Hematopoietic multipotent progenitor cell treated with erythropoietin and hydrocortisone succinate and interleukin-3 and kit ligand, for 6 days (in vitro differentiated cells): ENCODE results near the gene PLCH1.
A peak's percentile ranks its signal among the peaks of the same experiment; 100 is the strongest.

ENCODE experiments used
- DNase-seq: peaks from one replicate; pipeline ENCODE4 v3.0.0-alpha.2; 2015

Gene PLCH1

GRCh38 chr3:155744626-155745324 lies at the start of gene PLCH1:
PLCH1 (minus strand) TSS chr3:155745071; CDS start chr3:155704224, 40,847 bp downstream.
- peak; percentile 73 for DNase-seq

- DNase-seq = no peak
Measured at GRCh38 chr3:155792532-155792931, 47.7 kb upstream of the PLCH1 start.

GRCh38 chr3:155791190-155791589 lies 46.3 kb upstream of the PLCH1 start:
- DNase-seq = peak; percentile 63

GRCh38 chr3:155790272-155790925 lies 45.5 kb upstream of the PLCH1 start:
- DNase-seq = peak; percentile 68

GRCh38 chr3:155785662-155786295 lies 40.9 kb upstream of the PLCH1 start:
- no peak for DNase-seq

- no peak for DNase-seq
Measured at GRCh38 chr3:155782390-155782953, 37.6 kb upstream of the PLCH1 start.

GRCh38 chr3:155780291-155780690 lies 35.4 kb upstream of the PLCH1 start:
- DNase-seq = no peak

GRCh38 chr3:155778462-155778861 lies 33.6 kb upstream of the PLCH1 start:
- no peak for DNase-seq

GRCh38 chr3:155772801-155773200 lies 27.9 kb upstream of the PLCH1 start:
- no peak for DNase-seq

- DNase-seq = no peak
Measured at GRCh38 chr3:155771126-155771525, 26.3 kb upstream of the PLCH1 start.

- no peak for DNase-seq
Measured at GRCh38 chr3:155766206-155766605, 21.3 kb upstream of the PLCH1 start.

GRCh38 chr3:155763870-155764463 lies 19.1 kb upstream of the PLCH1 start:
- DNase-seq = no peak

GRCh38 chr3:155760653-155761052 lies 15.8 kb upstream of the PLCH1 start:
- no peak for DNase-seq

- no peak for DNase-seq
Measured at GRCh38 chr3:155757577-155757976, 12.7 kb upstream of the PLCH1 start.

- peak; percentile 88 for DNase-seq
Measured at GRCh38 chr3:155753038-155753639, 8.3 kb upstream of the PLCH1 start.

GRCh38 chr3:155748611-155749365 lies 3.9 kb upstream of the PLCH1 start:
- no peak for DNase-seq

GRCh38 chr3:155747946-155748290 lies 3.0 kb upstream of the PLCH1 start:
- no peak for DNase-seq

GRCh38 chr3:155747286-155747945 lies 2.5 kb upstream of the PLCH1 start:
- DNase-seq = no peak

- DNase-seq = no peak
Measured at GRCh38 chr3:155746703-155747102, 1.8 kb upstream of the PLCH1 start.

GRCh38 chr3:155745795-155746550 lies 1.1 kb upstream of the PLCH1 start:
- DNase-seq = peak; percentile 30
